Dedifferentiated amniotic fluid mesenchymal stem cell (primary cell): Measurements from ENCODE around the gene FNDC11.
"Not testable (repeated sequence)": the region's sequence is repeated elsewhere in the genome, so short reads cannot be mapped to it uniquely, and the experiment has no call there.

Experiments used
- DNase-seq: peaks from one replicate; pipeline ENCODE4 v3.0.0-alpha.2; 2016; ENCODE audit errors: extremely low spot score

FNDC11 gene

DNA sequence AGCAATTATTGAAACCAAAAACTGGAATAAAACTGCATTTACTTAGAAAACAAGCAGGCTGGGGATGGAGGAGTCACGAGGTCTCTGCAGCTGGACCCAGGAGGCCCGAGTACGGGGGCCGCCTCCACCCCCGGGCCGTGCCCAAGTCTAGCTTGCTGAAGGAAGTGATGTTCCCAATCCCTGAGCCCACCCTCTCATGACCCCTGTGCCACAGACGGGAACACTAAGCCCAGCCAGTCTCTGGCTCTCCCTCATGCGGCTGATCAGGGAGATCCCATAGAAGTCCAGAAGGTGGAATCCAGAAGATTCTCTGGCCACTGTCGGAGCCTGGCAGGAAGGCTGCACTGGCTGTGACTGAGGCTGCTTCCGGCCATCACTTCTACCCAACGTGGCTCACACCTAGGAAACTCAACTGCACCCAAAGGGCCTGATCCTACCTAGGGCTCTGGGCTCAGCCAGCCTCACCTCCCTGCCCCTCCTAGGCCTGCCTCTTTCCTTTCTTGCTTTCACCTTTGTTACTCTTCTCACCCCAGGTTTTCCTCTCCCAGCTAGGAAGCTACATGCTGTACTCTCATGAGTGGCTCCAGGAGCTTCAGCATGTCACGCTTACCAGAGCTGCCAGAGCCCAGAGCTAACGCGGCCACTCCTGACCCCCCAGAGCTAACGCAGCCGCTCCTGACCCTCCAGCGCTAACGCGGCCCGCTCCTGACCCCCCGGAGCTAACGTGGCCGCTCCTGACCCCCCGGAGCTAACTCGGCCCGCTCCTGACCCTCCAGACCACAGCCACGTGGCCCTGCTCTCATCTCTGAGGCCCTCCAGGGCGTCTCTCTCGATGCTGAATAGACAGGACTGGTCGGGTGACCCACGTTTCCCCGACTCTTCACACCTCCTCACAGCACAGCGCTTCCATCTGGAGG, 44.8 kb downstream of the FNDC11 start:
- DNase-seq = no peak

DNA sequence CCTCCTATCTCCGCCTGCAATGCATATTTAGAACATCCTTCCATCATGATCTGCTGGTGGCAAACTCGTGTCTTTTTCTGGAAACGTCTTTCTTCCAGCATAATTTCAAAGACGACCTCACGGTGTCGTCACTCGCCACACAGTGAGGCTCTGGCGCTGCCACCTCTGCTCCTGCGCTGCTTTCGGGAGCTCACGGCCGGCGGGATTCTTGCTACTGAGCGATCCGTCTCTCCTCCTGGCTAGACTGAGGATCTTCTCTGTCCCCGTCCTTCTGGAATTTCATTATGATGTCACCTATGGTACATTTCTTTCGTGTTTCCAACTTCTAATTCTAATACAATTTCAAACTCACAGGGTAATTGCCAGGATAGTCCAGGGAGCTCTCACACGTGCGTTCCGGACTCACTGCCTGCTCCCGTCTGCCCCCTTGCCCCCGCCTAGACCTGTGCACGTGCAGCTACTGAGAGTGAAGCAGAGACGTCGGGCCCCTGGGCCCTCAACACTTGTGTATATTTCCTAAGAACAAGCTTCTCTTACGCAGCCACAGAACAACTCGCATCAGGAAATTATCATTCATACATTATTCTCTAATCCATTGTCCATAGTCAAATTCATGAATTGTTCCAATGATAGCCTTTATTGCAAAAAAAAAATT, 45.6 kb downstream of the FNDC11 start:
- DNase-seq = no peak

DNA sequence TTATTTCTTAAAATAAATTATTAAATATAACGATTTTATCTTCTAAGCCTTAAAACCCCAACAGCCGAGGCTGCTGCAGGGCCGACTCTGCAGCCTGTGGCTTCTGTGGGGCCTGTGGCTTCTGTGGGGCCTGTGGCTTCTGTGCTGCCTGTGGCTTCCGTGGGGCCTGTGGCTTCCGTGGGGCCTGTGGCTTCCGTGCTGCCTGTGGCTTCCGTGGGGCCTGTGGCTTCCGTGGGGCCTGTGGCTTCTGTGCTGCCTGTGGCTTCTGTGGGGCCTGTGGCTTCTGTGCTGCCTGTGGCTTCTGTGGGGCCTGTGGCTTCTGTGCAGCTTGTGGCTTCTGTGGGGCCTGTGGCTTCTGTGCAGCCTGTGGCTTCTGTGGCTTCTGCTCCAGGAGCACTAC, 47.7 kb downstream of the FNDC11 start:
- DNase-seq = not testable (repeated sequence)

DNA sequence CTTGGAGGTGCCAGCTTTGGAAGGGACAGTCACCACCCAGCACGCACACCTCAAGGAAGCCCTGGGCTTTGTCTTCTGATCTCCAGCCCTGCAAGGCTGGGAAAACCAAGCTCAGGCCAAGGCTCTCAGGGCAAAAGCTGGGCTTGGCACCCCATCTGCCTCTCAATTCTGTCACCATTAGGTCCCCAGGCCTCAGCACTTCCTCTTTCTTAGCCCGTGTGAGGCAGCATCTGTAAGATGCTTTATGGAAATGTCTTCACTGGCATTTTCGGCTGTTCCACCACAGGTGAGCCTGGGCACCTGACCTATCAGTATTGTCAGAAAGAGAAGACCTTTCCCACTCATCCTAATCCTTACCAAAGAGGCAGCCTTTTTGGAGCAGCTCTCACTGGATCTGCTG, 48.4 kb downstream of the FNDC11 start:
- no peak for DNase-seq
